ENCODE results near the gene PIGW. TPM values are rescaled to one million over a fixed set of nuclear protein-coding genes. Genes with fewer than 3 reads are reported as not detected.

Gene PIGW
- total and polyA plus RNA-seq, 9 of the 15 experiments (the other 6 are each of a cell fraction or from before 2014, with no cell fraction given): 9.5 to 33.9 (median 21.2) TPM

DNA sequence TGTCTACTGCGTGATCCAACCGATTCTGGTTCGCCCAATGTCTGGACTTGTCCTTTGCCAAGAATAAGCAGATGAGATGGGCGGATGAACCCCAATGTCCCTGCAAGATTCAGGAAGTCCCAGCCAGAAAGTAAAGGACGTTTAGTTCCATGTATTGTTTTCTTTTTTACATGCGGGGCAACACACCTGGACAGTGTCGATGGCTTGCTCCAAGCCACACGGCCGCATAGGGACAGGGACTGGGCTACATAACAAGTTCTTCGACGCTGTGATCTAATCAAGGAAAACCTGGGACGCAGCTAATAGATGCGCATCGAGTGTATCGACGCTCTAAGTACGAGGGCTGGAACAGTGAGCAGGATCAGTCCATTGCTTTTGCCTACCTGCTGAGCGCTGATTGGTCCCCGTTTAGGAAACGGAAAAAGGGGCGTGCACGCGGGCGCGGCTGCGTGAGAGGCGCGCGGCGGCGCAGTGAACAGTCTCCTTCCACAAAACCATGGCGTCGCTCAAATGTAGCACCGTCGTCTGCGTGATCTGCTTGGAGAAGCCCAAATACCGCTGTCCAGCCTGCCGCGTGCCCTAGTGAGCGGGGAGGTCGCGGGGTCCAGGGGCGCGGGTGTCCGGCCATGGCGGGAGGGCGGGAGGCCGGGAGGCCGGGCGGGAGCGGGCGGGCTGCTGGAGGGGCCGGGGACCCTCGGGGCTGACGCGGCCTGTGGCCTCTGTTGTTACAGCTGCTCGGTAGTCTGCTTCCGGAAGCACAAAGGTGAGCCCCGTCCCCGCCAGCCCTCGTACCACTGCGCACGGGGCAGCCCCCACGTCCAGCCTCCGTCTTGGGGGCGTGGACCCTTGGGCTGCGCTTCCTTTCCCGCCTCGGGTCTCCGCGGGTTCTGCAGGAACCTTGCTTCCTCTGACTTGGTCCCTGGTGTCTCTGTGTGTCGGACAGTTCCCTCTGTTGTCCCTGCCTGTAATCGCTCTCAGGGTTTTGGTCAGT is 48.3 kb upstream of the PIGW start, which contains the start of gene ZNHIT3 (continued):
- TF ChIP-seq RAD51 (IDR thresholded peaks at IDR 0.05; ENCODE audit: borderline replicate concordance, low read depth): peak; percentile 52
- TF ChIP-seq, protein P1, sequence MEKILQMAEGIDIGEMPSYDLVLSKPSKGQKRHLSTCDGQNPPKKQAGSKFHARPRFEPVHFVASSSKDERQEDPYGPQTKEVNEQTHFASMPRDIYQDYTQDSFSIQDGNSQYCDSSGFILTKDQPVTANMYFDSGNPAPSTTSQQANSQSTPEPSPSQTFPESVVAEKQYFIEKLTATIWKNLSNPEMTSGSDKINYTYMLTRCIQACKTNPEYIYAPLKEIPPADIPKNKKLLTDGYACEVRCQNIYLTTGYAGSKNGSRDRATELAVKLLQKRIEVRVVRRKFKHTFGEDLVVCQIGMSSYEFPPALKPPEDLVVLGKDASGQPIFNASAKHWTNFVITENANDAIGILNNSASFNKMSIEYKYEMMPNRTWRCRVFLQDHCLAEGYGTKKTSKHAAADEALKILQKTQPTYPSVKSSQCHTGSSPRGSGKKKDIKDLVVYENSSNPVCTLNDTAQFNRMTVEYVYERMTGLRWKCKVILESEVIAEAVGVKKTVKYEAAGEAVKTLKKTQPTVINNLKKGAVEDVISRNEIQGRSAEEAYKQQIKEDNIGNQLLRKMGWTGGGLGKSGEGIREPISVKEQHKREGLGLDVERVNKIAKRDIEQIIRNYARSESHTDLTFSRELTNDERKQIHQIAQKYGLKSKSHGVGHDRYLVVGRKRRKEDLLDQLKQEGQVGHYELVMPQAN (IDR thresholded peaks at IDR 0.05; ENCODE audit: borderline replicate concordance): 0 out of 2 replicates have a peak, but pooled peaks have one; percentile 18
- peak; percentile 82 for TF ChIP-seq MYC (IDR thresholded peaks at IDR 0.05; ENCODE audit: low read depth, low read length)
- TF ChIP-seq MYC (CRISPR knock-in tag; IDR thresholded peaks at IDR 0.05; ENCODE audit: borderline replicate concordance, low read depth): no peak
- TF ChIP-seq IRF2 (CRISPR knock-in tag; IDR thresholded peaks at IDR 0.05): no peak

DNA sequence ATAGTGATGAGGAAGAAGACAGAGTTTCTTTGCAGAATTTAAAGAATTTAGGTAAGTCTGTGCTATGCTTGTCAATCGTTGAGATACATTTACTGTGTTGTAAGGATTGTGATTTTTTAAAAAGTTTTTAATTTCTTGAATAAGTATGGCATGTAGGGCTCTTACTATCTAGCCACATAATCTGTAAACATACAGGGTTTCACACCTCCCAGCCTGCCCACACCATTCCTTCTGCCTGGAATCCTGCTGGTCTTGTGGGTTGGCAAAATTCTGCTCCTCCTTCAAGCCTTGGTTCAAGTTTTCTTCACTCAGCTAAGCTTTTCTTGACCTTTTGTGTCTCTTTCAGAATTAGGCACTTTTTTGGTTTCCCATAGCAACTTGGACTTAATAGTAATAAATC is 40.8 kb upstream of the PIGW start:
- Histone ChIP-seq H3K4me2 (ENCODE audit: insufficient read depth, low read length) (no peak overlapping the region), H3K4me1 (replicated peaks in 1 of 2; ENCODE audit: control insufficient read depth in 2 of 2, insufficient read depth in 2 of 2, low read length in 2 of 2) (no peaks in the 10 kb centered on the region; a peak in 2 of 5 replicates), H3K36me3 (ENCODE audit: control insufficient read depth, insufficient read depth, low read length) (peaks cover 93% of the 10 kb centered on the region), H3K27ac (ENCODE audit: extremely low read depth, low read depth, low read length) (no peak overlapping the region), H2AFZ (ENCODE audit: low read depth, low read length) (no peak overlapping the region), H3K9ac (ENCODE audit: insufficient read depth in 1 of 2, low read depth in 2 of 2, low read length in 2 of 2) (no peak overlapping the region), H3K9me3 (replicated peaks; ENCODE audit: control insufficient read depth, insufficient read depth, low read depth, low read length) (no peaks in the 10 kb centered on the region), H4K20me1 (replicated peaks; ENCODE audit: control insufficient read depth, insufficient read depth, low read length) (peaks cover 16% of the 10 kb centered on the region; the same call in 1 of the 2 replicates), H3K79me2 (ENCODE audit: control insufficient read depth, insufficient read depth, low read length) (peaks cover 33% of the 10 kb centered on the region), H3K27me3 (ENCODE audit: control insufficient read depth in 2 of 2, insufficient read depth in 2 of 2, low read length in 2 of 2) (no peaks in the 10 kb centered on the region), H3K9me1 (ENCODE audit: control insufficient read depth, insufficient read depth, low read length) (no peaks in the 10 kb centered on the region), H3K4me3 (no peak overlapping the region)
- TF ChIP-seq MCM2 (IDR thresholded peaks at IDR 0.05; ENCODE audit: low read depth): no peak
- TF ChIP-seq RFX1 (IDR thresholded peaks at IDR 0.05): peak; percentile 39; the same call in 1 of the 2 replicates
- TF ChIP-seq SUPT5H (IDR thresholded peaks at IDR 0.05): 0 out of 2 replicates have a peak, but pooled peaks have one; percentile 3
- peak in 1 of 4 experiments; percentile 8 for DNase-seq (ENCODE audit: extremely low read depth in 1 of 4, low spot score in 3 of 4)
- ATAC-seq: no peak
- intact Hi-C loops (cut with micrococcal nuclease): no loop called here
- FAIRE-seq: no peak
- WGBS (ENCODE audit: insufficient coverage, low coverage, missing lambda C conversion rate): 92% methylated on average over 1 of the region's 1 CpG
- CTCF ChIA-PET (ENCODE audit: low intra/inter-chr PET ratio): no interaction called here
- BruUV-seq (replicated peaks): no TSS peak
- in situ Hi-C loops (cut with MboI): loop anchor here (25.0 kb wide), 1 partner anchor 532 kb away; no protein-coding TSS in a partner anchor
- POLR2A ChIA-PET: interaction anchor here (1.2 to 2.4 kb wide), 3 partner anchors 8 to 102 kb away, joined by 3 to 10 read pairs (median 4); partner anchors contain the start of gene ZNHIT3
